ENCODE results near the gene CIROP.
A peak's percentile ranks its signal among the peaks of the same experiment; 100 is the strongest.

CIROP gene

GRCh38 chr14:23054000-23054811 lies 50.6 kb downstream of the CIROP start:
- Histone ChIP-seq H3K36me3 (ENCODE audit: insufficient read depth, low read length) (peaks cover 10% of the 10 kb centered on the region), H3K4me2 (ENCODE audit: low read length) (no peak overlapping the region), H3K79me2 (ENCODE audit: insufficient read depth, low read length) (no peaks in the 10 kb centered on the region), H3K27ac (ENCODE audit: low read depth, low read length, poor library complexity, severe bottlenecking) (no peak overlapping the region), H2AFZ (ENCODE audit: low read length) (no peak overlapping the region), H3K4me3 (ENCODE audit: low read depth, low read length, poor library complexity, severe bottlenecking) (no peak overlapping the region), H3K9me3 (ENCODE audit: low read length) (no peaks in the 10 kb centered on the region), H3K4me1 (ENCODE audit: insufficient read depth, low read length, severe bottlenecking) (peaks cover 18% of the 10 kb centered on the region), H3F3A (ENCODE audit: insufficient read depth, low read length) (no peaks in the 10 kb centered on the region), H4K20me1 (ENCODE audit: insufficient read depth, low read length) (no peaks in the 10 kb centered on the region), H3K27me3 (ENCODE audit: insufficient read depth, low read length) (no peaks in the 10 kb centered on the region), H3K9ac (ENCODE audit: low read length) (no peak overlapping the region), H3K9me2 (ENCODE audit: low read depth, low read length) (no peaks in the 10 kb centered on the region)
- TF ChIP-seq EZH2 (IDR thresholded peaks at IDR 0.05; ENCODE audit: borderline replicate concordance, low read length) (no peak), CTCF (IDR thresholded peaks at IDR 0.05; ENCODE audit: low read length) (peak; percentile 64)

- no peaks in the 10 kb centered on the region for H3K9me2 ChIP-seq (ENCODE audit: low read depth, low read length)
- H3K36me3 ChIP-seq (ENCODE audit: insufficient read depth, low read length) = peaks cover 3% of the 10 kb centered on the region; the same call in 1 of the 2 replicates
- no peaks in the 10 kb centered on the region for H3K9me3 ChIP-seq (ENCODE audit: low read length)
- peaks cover 18% of the 10 kb centered on the region for H3K4me1 ChIP-seq (ENCODE audit: insufficient read depth, low read length, severe bottlenecking)
- TF ChIP-seq CTCF (IDR thresholded peaks at IDR 0.05; ENCODE audit: low read length) (no peak), EZH2 (IDR thresholded peaks at IDR 0.05; ENCODE audit: borderline replicate concordance, low read length) (no peak)
- no peak overlapping the region for H2AFZ ChIP-seq (ENCODE audit: low read length)
- H4K20me1 ChIP-seq (ENCODE audit: insufficient read depth, low read length) = no peaks in the 10 kb centered on the region
- no peaks in the 10 kb centered on the region for H3K27me3 ChIP-seq (ENCODE audit: insufficient read depth, low read length)
- H3F3A ChIP-seq (ENCODE audit: insufficient read depth, low read length) = no peaks in the 10 kb centered on the region
- H3K9ac ChIP-seq (ENCODE audit: low read length) = no peak overlapping the region
- H3K27ac ChIP-seq (ENCODE audit: low read depth, low read length, poor library complexity, severe bottlenecking) = no peak overlapping the region
- no peak overlapping the region for H3K4me2 ChIP-seq (ENCODE audit: low read length)
- no peaks in the 10 kb centered on the region for H3K79me2 ChIP-seq (ENCODE audit: insufficient read depth, low read length)
- H3K4me3 ChIP-seq (ENCODE audit: low read depth, low read length, poor library complexity, severe bottlenecking) = no peak overlapping the region
Measured at GRCh38 chr14:23053426-23053825, 51.4 kb downstream of the CIROP start.

- H3F3A ChIP-seq (ENCODE audit: insufficient read depth, low read length) = no peaks in the 10 kb centered on the region
- H3K4me3 ChIP-seq (ENCODE audit: low read depth, low read length, poor library complexity, severe bottlenecking) = no peak overlapping the region
- no peak overlapping the region for H3K4me2 ChIP-seq (ENCODE audit: low read length)
- no peaks in the 10 kb centered on the region for H4K20me1 ChIP-seq (ENCODE audit: insufficient read depth, low read length)
- no peaks in the 10 kb centered on the region for H3K9me3 ChIP-seq (ENCODE audit: low read length)
- no peaks in the 10 kb centered on the region for H3K79me2 ChIP-seq (ENCODE audit: insufficient read depth, low read length)
- H3K27ac ChIP-seq (ENCODE audit: low read depth, low read length, poor library complexity, severe bottlenecking) = no peak overlapping the region
- no peaks in the 10 kb centered on the region for H3K36me3 ChIP-seq (ENCODE audit: insufficient read depth, low read length)
- H3K9me2 ChIP-seq (ENCODE audit: low read depth, low read length) = no peaks in the 10 kb centered on the region
- TF ChIP-seq CTCF (IDR thresholded peaks at IDR 0.05; ENCODE audit: low read length) = no peak
- no peak for TF ChIP-seq EZH2 (IDR thresholded peaks at IDR 0.05; ENCODE audit: borderline replicate concordance, low read length)
- H2AFZ ChIP-seq (ENCODE audit: low read length) = no peak overlapping the region
- peaks cover 12% of the 10 kb centered on the region for H3K4me1 ChIP-seq (ENCODE audit: insufficient read depth, low read length, severe bottlenecking)
- no peaks in the 10 kb centered on the region for H3K27me3 ChIP-seq (ENCODE audit: insufficient read depth, low read length)
- H3K9ac ChIP-seq (ENCODE audit: low read length) = no peak overlapping the region
Measured at GRCh38 chr14:23052671-23053070, 52.1 kb downstream of the CIROP start.

Data from OCI-LY1 (cell line).